ENCODE measurements around the gene TRIM50. TPM values are rescaled to one million over a fixed set of nuclear protein-coding genes. Genes with fewer than 3 reads are reported as not detected.

Gene TRIM50
- total and polyA plus RNA-seq, 2 of the 13 experiments (the other 11 are each of a cell fraction or from before 2014, with no cell fraction given): 4.2 to 24.5 TPM

DNA sequence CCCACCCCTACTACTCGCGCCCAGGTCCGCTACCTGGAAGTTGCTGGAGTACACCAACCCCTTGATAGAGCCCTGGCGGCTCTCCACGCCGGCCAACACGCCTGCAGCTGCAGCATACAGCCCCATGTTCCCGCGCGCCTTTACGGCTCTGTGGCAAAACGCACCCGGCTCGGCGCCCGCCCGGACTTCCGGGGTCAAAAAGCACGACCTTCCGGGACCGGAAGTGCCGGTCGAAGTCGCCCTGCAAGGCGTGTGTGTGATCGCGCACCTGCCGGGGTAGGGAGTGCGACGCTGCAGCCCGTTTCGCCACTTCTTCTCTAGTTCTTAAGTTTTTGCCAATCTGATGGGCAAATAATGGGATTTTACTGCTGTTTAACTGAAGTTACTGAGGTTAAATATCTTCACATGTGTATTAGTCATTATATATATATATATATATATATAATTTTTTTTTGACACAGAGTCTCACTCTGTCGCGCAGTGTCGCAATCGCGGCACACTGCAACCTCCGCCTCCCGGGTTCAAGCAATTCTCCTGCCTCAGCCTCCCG lies 19.1 kb downstream of the TRIM50 start, which contains the start of gene NSUN5 (continued):
- TF ChIP-seq SAFB2 (CRISPR knock-in tag; IDR thresholded peaks at IDR 0.05; ENCODE audit: borderline replicate concordance, low read depth) (0 out of 2 replicates have a peak, but pooled peaks have one; percentile 30), HDAC1 (CRISPR knock-in tag; IDR thresholded peaks at IDR 0.05) (peak; percentile 91), SMAD3 (CRISPR knock-in tag; IDR thresholded peaks at IDR 0.05) (peak; percentile 52; the same call in 1 of the 2 replicates), CEBPG (CRISPR knock-in tag; IDR thresholded peaks at IDR 0.05) (peak; percentile 53), ZFP36L2 (CRISPR knock-in tag; IDR thresholded peaks at IDR 0.05) (peak; percentile 74; the same call in 1 of the 2 replicates), ZNF772 (CRISPR knock-in tag; IDR thresholded peaks at IDR 0.05) (peak; percentile 83), ZNF256 (CRISPR knock-in tag; conservative IDR thresholded peaks at IDR 0.05) (peak; percentile 87), NCOR1 (IDR thresholded peaks at IDR 0.05; ENCODE audit: borderline replicate concordance, low read length) (peak; percentile 38; the same call in 1 of the 2 replicates), ZBTB8A (CRISPR knock-in tag; IDR thresholded peaks at IDR 0.05; ENCODE audit: borderline replicate concordance, low read depth) (peak; percentile 72; the same call in 1 of the 2 replicates)
- TF ChIP-seq, protein P1, sequence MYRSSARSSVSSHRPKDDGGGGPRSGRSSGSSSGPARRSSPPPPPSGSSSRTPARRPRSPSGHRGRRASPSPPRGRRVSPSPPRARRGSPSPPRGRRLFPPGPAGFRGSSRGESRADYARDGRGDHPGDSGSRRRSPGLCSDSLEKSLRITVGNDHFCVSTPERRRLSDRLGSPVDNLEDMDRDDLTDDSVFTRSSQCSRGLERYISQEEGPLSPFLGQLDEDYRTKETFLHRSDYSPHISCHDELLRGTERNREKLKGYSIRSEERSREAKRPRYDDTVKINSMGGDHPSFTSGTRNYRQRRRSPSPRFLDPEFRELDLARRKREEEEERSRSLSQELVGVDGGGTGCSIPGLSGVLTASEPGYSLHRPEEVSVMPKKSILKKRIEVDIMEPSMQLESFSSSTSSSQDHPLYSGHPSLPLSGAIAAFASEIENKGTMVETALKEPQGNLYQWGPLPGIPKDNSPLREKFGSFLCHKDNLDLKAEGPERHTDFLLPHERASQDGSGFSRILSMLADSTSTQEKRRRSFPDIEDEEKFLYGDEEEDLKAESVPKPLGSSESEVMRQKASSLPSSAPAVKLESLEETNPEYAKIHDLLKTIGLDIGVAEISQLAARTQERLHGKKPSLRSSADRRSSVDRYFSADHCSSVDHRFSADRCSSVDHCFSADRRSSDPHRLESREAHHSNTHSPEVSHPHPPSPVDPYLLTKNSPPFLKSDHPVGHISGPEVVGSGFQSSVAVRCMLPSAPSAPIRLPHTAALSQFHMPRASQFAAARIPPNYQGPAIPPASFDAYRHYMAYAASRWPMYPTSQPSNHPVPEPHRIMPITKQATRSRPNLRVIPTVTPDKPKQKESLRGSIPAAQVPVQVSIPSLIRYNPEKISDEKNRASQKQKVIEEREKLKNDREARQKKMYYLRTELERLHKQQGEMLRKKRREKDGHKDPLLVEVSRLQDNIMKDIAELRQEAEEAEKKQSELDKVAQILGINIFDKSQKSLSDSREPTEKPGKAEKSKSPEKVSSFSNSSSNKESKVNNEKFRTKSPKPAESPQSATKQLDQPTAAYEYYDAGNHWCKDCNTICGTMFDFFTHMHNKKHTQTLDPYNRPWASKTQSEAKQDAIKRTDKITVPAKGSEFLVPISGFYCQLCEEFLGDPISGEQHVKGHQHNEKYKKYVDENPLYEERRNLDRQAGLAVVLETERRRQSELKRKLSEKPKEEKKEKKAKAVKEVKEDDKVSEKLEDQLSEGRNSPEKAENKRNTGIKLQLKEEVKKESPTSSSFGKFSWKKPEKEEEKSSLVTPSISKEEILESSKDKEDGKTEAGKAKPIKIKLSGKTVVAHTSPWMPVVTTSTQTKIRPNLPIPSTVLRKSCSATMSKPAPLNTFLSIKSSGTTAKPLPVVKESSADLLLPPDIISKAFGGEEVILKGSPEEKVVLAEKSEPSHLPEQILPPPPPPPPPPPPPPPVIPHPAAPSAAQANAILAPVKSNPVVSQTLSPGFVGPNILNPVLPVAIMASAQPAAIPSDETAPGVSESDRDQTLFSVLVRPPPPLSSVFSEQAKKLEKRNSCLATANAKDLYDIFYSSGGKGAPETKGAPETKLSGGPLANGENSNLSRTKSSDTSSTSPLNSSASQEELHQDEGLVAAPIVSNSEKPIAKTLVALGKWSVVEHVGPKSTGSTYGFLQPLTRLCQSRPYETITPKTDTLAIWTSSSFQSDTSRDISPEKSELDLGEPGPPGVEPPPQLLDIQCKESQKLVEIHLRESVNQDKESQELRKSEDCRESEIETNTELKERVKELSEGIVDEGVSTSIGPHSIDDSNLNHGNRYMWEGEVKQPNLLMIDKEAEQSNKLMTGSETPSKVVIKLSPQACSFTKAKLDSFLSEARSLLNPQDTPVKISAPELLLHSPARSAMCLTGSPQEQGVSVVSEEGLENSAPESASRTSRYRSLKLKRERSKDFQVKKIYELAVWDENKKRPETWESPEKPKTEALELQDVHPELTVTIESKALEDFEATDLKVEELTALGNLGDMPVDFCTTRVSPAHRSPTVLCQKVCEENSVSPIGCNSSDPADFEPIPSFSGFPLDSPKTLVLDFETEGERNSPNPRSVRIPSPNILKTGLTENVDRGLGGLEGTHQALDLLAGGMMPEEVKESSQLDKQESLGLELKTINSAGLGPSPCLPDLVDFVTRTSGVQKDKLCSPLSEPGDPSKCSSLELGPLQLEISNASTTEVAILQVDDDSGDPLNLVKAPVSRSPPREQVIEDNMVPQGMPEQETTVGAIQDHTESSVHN (CRISPR knock-in tag; IDR thresholded peaks at IDR 0.05): peak; percentile 55; the same call in 1 of the 2 replicates
- TF ChIP-seq, protein P2, sequence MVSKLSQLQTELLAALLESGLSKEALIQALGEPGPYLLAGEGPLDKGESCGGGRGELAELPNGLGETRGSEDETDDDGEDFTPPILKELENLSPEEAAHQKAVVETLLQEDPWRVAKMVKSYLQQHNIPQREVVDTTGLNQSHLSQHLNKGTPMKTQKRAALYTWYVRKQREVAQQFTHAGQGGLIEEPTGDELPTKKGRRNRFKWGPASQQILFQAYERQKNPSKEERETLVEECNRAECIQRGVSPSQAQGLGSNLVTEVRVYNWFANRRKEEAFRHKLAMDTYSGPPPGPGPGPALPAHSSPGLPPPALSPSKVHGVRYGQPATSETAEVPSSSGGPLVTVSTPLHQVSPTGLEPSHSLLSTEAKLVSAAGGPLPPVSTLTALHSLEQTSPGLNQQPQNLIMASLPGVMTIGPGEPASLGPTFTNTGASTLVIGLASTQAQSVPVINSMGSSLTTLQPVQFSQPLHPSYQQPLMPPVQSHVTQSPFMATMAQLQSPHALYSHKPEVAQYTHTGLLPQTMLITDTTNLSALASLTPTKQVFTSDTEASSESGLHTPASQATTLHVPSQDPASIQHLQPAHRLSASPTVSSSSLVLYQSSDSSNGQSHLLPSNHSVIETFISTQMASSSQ (IDR thresholded peaks at IDR 0.05; ENCODE audit: low read depth): no peak
- TF ChIP-seq, protein P2 (CRISPR knock-in tag; IDR thresholded peaks at IDR 0.05; ENCODE audit: borderline replicate concordance): peak; percentile 54; the same call in 1 of the 2 replicates
- TF ChIP-seq, protein P3, sequence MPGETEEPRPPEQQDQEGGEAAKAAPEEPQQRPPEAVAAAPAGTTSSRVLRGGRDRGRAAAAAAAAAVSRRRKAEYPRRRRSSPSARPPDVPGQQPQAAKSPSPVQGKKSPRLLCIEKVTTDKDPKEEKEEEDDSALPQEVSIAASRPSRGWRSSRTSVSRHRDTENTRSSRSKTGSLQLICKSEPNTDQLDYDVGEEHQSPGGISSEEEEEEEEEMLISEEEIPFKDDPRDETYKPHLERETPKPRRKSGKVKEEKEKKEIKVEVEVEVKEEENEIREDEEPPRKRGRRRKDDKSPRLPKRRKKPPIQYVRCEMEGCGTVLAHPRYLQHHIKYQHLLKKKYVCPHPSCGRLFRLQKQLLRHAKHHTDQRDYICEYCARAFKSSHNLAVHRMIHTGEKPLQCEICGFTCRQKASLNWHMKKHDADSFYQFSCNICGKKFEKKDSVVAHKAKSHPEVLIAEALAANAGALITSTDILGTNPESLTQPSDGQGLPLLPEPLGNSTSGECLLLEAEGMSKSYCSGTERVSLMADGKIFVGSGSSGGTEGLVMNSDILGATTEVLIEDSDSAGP (CRISPR knock-in tag; IDR thresholded peaks at IDR 0.05; ENCODE audit: borderline replicate concordance): peak; percentile 74
